HCT116 (cell line): ENCODE data around the gene SH3GL1. TPM values are rescaled to one million over a fixed set of nuclear protein-coding genes. Genes with fewer than 3 reads are reported as not detected.

Source experiments
- ATAC-seq: fragments of 200-7000 bp; cut with Tn5 transposase; 2 replicates; pipeline ENCODE4 v1.9.1; 2020; ENCODE audit warnings: mild to moderate bottlenecking, moderate library complexity
- BruUV-seq: library from RNA; stranded (reverse); fragments of 400-500 nt; replicated peaks from 2 replicates; lab custom pipeline; 2021; lab: Mats Ljungman, UMichigan
- CTCF ChIA-PET: fragments of 300-600 bp; sonication (Branson Sonifier 250); formaldehyde crosslinking; loops from one replicate; lab custom pipeline; 2021; ENCODE audit warnings: antibody characterized with exemption; lab: Charles Lee
- POLR2A ChIA-PET: fragments of 300-600, 350-600 bp; sonication (Branson Sonifier 250); formaldehyde crosslinking; loops from one replicate; lab custom pipeline; 2021; ENCODE audit warnings: antibody characterized with exemption; lab: Charles Lee
- RAD21 ChIA-PET, 2 experiments: fragments of 300-600 bp; sonication (Branson Sonifier 250); formaldehyde crosslinking; loops; one replicate each; lab custom pipeline; 2023; ENCODE audit warnings: low total read pairs in 2 of 2; ENCODE audit not compliant: uncharacterized antibody in 2 of 2, unreplicated experiment in 2 of 2, low non-redundant PET in 1 of 2; lab: Charles Lee
- DNase-seq: peaks from one replicate; pipeline ENCODE4 v3.0.0-alpha.2; 2010; ENCODE audit warnings: low read depth, low spot score
- H2AFZ ChIP-seq: fragments of 200-600 bp; shearing (Covaris generic), sonication (generic); 2 replicates; pipeline ENCODE4 v1.6.1; 2017; ENCODE audit warnings: low read depth, mixed run types, mixed read lengths, antibody characterized with exemption, low read length; ENCODE audit not compliant: poor library complexity, severe bottlenecking
- H3K27ac ChIP-seq: 2 replicates; pipeline ENCODE4 v1.5.1; 2012; ENCODE audit warnings: low read depth, low read length
- H3K27me3 ChIP-seq: fragments of 200-600 bp; sonication (generic); 2 replicates; pipeline ENCODE4 v1.6.1; 2016; ENCODE audit warnings: mixed run types, low read length, mixed read lengths; ENCODE audit not compliant: insufficient read depth
- H3K36me3 ChIP-seq, 2 experiments: fragments of 200-500 bp in 1 of 2; fragments of 200-600 bp in 1 of 2; sonication (Bioruptor generic) in 1 of 2; sonication (generic) in 1 of 2; 2 replicates each; pipeline versions ENCODE4 v1.5.1 to v1.6.1; 2014 to 2016; ENCODE audit warnings: low read length in 2 of 2, inconsistent platforms in 1 of 2, mixed read lengths in 1 of 2, mixed run types in 1 of 2; ENCODE audit not compliant: insufficient read depth in 2 of 2, control insufficient read depth in 1 of 2
- H3K4me1 ChIP-seq, 2 experiments: fragments of 200-600 bp in 1 of 2; sonication (generic) in 1 of 2; 2 replicates each; pipeline versions ENCODE4 v1.5.1 to v1.6.1; 2012 to 2017; ENCODE audit warnings: low read length in 2 of 2, inconsistent platforms in 1 of 2, mild to moderate bottlenecking in 1 of 2, mixed read lengths in 1 of 2, mixed run types in 1 of 2, moderate library complexity in 1 of 2; ENCODE audit not compliant: insufficient read depth in 2 of 2, control insufficient read depth in 1 of 2
- H3K4me2 ChIP-seq: fragments of 200-600 bp; sonication (generic); 2 replicates; pipeline ENCODE4 v1.6.1; 2017; ENCODE audit warnings: mixed run types, low read length, mixed read lengths
- H3K4me3 ChIP-seq, 2 experiments: fragments of 200-600 bp in 1 of 2; sonication (generic) in 1 of 2; replicated peaks in 1 of 2; 2 replicates each; pipeline ENCODE4 v1.5.1; 2011 to 2016; ENCODE audit warnings: low read length in 2 of 2, control low read depth in 1 of 2, low read depth in 1 of 2, mild to moderate bottlenecking in 1 of 2, mixed read lengths in 1 of 2, mixed run types in 1 of 2
- H3K79me2 ChIP-seq: fragments of 200-600 bp; sonication (generic); 2 replicates; pipeline ENCODE4 v1.6.1; 2017; ENCODE audit warnings: mild to moderate bottlenecking, mixed run types, low read length, moderate library complexity, mixed read lengths; ENCODE audit not compliant: insufficient read depth
- H3K9ac ChIP-seq: fragments of 200-600 bp; sonication (generic); 2 replicates; pipeline ENCODE4 v1.6.1; 2016; ENCODE audit warnings: low read length, mixed read lengths
- H3K9me2 ChIP-seq: fragments of 200-600 bp; sonication (generic), shearing (Covaris generic); 2 replicates; pipeline ENCODE4 v1.6.1; 2017; ENCODE audit warnings: mixed run types, mild to moderate bottlenecking, moderate library complexity; ENCODE audit not compliant: insufficient read depth
- H3K9me3 ChIP-seq, 2 experiments: fragments of 200-500 bp in 1 of 2; fragments of 200-600 bp in 1 of 2; sonication (Bioruptor generic) in 1 of 2; sonication (generic) in 1 of 2; 2 replicates each; pipeline ENCODE4 v1.6.1; 2014 to 2017; ENCODE audit warnings: low read length in 2 of 2, mixed read lengths in 2 of 2, inconsistent platforms in 1 of 2, low read depth in 1 of 2, mild to moderate bottlenecking in 1 of 2, mixed run types in 1 of 2, moderate library complexity in 1 of 2; ENCODE audit not compliant: control insufficient read depth in 1 of 2, insufficient read depth in 1 of 2
- H4K20me1 ChIP-seq: fragments of 200-600 bp; sonication (generic), shearing (Covaris generic); 2 replicates; pipeline ENCODE4 v1.6.1; 2017; ENCODE audit warnings: mixed run types, mild to moderate bottlenecking, moderate library complexity; ENCODE audit not compliant: insufficient read depth
- CEBPB ChIP-seq: IDR thresholded peaks from 2 replicates; pipeline ENCODE4 v1.6.1; 2012; ENCODE audit warnings: low read depth
- EGR1 ChIP-seq: IDR thresholded peaks from 2 replicates; pipeline ENCODE4 v1.6.1; 2012; ENCODE audit warnings: low read depth
- EZH2phosphoT487 ChIP-seq: fragments of 200-600 bp; IDR thresholded peaks from 2 replicates; pipeline ENCODE4 v1.6.1; 2018; ENCODE audit warnings: antibody characterized with exemption, borderline replicate concordance
- FOSL1 ChIP-seq: IDR thresholded peaks from 2 replicates; pipeline ENCODE4 v1.6.1; 2012; ENCODE audit warnings: low read depth
- JUND ChIP-seq: IDR thresholded peaks from 2 replicates; pipeline ENCODE4 v1.6.1; 2012
- RAD21 ChIP-seq: IDR thresholded peaks from 2 replicates; pipeline ENCODE4 v1.6.1; 2012; ENCODE audit warnings: low read depth, mild to moderate bottlenecking
- REST ChIP-seq: IDR thresholded peaks from 2 replicates; pipeline ENCODE4 v1.6.1; 2012; ENCODE audit warnings: low read depth
- SIN3A ChIP-seq: IDR thresholded peaks from 2 replicates; pipeline ENCODE4 v1.6.1; 2012; ENCODE audit warnings: low read depth
- SP1 ChIP-seq: IDR thresholded peaks from 2 replicates; pipeline ENCODE4 v1.6.1; 2012; ENCODE audit warnings: low read depth
- SRF ChIP-seq: IDR thresholded peaks from 2 replicates; pipeline ENCODE4 v1.6.1; 2012; ENCODE audit warnings: low read depth
- TCF7L2 ChIP-seq: IDR thresholded peaks from 2 replicates; pipeline ENCODE4 v1.7.0; 2011; ENCODE audit warnings: borderline replicate concordance, inconsistent platforms; ENCODE audit not compliant: insufficient read depth, insufficient read length; ENCODE audit errors: extremely low read depth
- ZFX ChIP-seq: fragments of 450-650 bp; IDR thresholded peaks from 2 replicates; pipeline ENCODE4 v1.6.1; 2017
- intact Hi-C: fragments of 100-400 bp; cut with micrococcal nuclease; formaldehyde crosslinking; loops from 2 replicates; pipeline ENCODE4 v1.10.0; 2022
- total RNA-seq: library from RNA; stranded (reverse); gene quantifications from one replicate; pipeline ENCODE4 v1.2.1, GENCODE V29; 2021; ENCODE audit not compliant: unreplicated experiment
- TF ChIP-seq, protein P1 (sequence below): IDR thresholded peaks from 2 replicates; pipeline ENCODE4 v1.6.1; 2012
- TF ChIP-seq, protein P2 (sequence below), 3 experiments: fragments of 200-600 bp in 1 of 3; sonication (generic) in 1 of 3; IDR thresholded peaks in 2 of 3; conservative IDR thresholded peaks in 1 of 3; 2 replicates each; pipeline ENCODE4 v1.5.1; 2012 to 2017; ENCODE audit warnings: low read depth in 2 of 3, low read length in 2 of 3, antibody characterized with exemption in 1 of 3, borderline replicate concordance in 1 of 3, control low read depth in 1 of 3, mild to moderate bottlenecking in 1 of 3, mixed read lengths in 1 of 3, mixed run types in 1 of 3, moderate library complexity in 1 of 3; ENCODE audit not compliant: insufficient read depth in 1 of 3

The SH3GL1 gene
- total RNA-seq, 1 experiment from 2014 or later: 86.0 TPM

GRCh38 chr19:4429771-4430171 is 29.4 kb upstream of the SH3GL1 start (continued):
- no peak for TF ChIP-seq EZH2phosphoT487

DNA sequence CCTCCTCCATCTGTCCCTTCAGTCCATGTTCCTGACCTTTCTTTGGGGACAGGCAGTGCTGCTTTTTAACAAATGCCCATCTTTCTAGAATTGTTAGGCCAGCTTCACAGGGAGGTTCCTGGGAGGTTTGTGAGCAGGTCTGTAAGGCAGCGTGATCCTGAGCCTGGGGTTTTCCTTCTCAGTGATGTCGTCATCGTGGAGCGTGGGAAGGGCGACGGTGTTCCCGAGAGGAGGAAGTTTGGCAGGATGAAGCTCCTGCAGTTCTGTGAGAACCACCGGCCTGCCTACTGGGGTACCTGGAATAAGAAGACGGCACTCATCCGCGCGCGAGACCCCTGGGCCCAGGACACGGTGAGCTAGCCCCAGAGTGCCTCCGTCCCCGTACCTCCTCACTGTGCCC is 28.9 kb upstream of the SH3GL1 start:
- ATAC-seq (no peak), DNase-seq (no peak)
- Histone ChIP-seq H3K4me3 (no peak overlapping the region), H4K20me1 (no peaks in the 10 kb centered on the region), H2AFZ (no peak overlapping the region), H3K9me2 (no peaks in the 10 kb centered on the region), H3K27me3 (no peaks in the 10 kb centered on the region), H3K27ac (no peak overlapping the region), H3K9ac (no peak overlapping the region), H3K4me1 (no peaks in the 10 kb centered on the region), H3K36me3 (peaks cover 49 to 54% of the 10 kb centered on the region in 2 experiments), H3K79me2 (peaks cover 7% of the 10 kb centered on the region), H3K4me2 (no peak overlapping the region)
- ChIA-PET CTCF (no interaction called here), RAD21 (no interaction called here), POLR2A (no interaction called here)
- BruUV-seq: no TSS peak
- TF ChIP-seq ZFX (no peak), EZH2phosphoT487 (no peak), SIN3A (no peak), SP1 (no peak), RAD21 (no peak), EGR1 (no peak), TCF7L2 (no peak), REST (no peak), FOSL1 (no peak), SRF (no peak), CEBPB (no peak), JUND (no peak)
- TF ChIP-seq, protein P1, sequence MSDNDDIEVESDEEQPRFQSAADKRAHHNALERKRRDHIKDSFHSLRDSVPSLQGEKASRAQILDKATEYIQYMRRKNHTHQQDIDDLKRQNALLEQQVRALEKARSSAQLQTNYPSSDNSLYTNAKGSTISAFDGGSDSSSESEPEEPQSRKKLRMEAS: no peak
- TF ChIP-seq, protein P2, sequence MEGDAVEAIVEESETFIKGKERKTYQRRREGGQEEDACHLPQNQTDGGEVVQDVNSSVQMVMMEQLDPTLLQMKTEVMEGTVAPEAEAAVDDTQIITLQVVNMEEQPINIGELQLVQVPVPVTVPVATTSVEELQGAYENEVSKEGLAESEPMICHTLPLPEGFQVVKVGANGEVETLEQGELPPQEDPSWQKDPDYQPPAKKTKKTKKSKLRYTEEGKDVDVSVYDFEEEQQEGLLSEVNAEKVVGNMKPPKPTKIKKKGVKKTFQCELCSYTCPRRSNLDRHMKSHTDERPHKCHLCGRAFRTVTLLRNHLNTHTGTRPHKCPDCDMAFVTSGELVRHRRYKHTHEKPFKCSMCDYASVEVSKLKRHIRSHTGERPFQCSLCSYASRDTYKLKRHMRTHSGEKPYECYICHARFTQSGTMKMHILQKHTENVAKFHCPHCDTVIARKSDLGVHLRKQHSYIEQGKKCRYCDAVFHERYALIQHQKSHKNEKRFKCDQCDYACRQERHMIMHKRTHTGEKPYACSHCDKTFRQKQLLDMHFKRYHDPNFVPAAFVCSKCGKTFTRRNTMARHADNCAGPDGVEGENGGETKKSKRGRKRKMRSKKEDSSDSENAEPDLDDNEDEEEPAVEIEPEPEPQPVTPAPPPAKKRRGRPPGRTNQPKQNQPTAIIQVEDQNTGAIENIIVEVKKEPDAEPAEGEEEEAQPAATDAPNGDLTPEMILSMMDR (IDR thresholded peaks at IDR 0.05 in 2 of 3, conservative IDR thresholded peaks at IDR 0.05 in 1 of 3; ENCODE audit: borderline replicate concordance in 1 of 3, insufficient read depth in 1 of 3, low read depth in 2 of 3, low read length in 2 of 3): no peak
- TF ChIP-seq, all 23 proteins: peak for 0
- no peaks in the 10 kb centered on the region for H3K9me3 ChIP-seq
- intact Hi-C loops: no loop called here
